NCI-H748 (cell line): ENCODE measurements around the gene DTYMK.
"Not testable (repeated sequence)": the region's sequence is repeated elsewhere in the genome, so short reads cannot be mapped to it uniquely, and the experiment has no call there.

Experiments
- DNase-seq: peaks from one replicate; lab custom pipeline; 2025; ENCODE audit not compliant: unreplicated experiment; lab: John Stamatoyannopoulos, UW

The DTYMK gene

DNA sequence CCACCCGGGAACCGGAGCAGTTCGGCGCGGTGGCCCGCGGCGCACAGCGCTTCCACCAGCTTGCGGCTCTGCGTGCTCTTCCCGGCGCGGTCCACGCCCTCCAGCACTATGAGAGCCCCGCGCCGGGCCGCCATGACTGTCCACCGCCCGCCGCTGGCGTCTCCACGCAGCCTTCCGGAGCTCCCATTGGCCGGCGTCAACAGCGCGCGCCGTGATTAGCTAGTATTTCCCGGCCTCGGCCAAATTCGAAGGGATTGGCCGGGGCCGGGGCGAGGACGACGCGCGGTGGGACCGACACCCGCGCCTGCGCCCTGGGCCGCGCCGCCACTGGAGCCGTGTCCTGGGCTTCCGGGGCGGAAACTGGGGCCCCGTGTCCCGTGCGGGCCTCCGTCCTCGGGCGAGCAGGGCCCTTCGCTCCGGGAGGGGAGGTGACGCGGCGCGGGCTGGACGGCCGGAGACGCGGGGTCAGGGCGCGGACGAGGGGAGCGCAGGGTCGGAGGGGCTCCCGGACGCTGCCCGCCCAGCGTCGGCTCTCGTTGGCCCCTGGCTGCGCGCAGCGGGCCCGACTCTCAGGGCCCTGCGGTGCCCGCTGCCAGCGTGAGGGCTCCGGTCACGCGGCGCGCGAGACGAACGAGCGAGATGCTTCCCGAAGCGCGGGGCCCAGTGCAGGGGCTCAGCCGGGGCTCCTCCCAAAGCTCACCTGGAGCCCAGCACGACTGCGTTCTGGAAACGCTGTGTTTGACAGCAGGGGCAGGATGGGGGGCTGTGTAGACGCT, at the start of gene DTYMK:
Gene DTYMK, minus strand, starts transcription at position 166 of the 776 bp plus-strand sequence. Its CDS starts 32 bp downstream, at position 134.
- peak; percentile 97 for DNase-seq

DNA sequence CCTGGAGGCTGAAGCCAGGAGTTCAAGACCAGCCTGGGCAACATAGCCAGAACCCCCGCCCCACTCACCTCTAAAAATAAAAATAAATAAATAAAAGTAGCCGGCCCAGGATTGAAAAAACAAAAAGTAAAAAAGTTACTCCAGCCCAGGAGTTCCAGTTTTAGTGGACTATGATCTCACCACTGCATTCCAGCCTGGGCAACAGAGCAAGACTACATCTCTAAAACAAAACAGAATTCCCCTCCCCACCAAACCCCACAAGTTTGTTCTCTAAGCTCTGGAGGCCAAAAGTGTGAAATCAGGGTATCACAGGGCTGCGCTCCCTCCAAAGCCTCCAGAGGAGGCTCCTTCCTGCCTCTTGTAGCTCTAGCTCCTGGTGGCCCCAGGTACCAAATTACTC, 49.5 kb upstream of the DTYMK start:
- no peak for DNase-seq

- DNase-seq = peak; percentile 87
These were observed 48.0 kb upstream of the DTYMK start, which contains the start of gene D2HGDH for GRCh38 chr2:241734467-241735208. Gene D2HGDH, plus strand, starts transcription at chr2:241734630. Its CDS starts 595 bp downstream, at chr2:241735225.

DNA sequence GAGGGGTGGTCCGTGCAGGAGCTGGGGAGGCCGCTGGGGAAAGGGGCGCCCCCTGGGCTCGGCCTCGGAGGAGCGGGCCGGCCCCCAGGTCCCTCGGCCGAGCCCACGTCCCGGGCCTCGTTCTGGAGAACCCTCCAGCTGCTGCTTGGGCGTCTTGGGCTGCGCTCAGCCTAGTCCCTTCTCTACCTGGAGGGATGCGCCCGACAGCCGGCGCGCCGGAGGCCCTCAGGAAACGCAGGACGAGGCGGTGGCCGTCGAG, 47.5 kb upstream of the DTYMK start:
- DNase-seq = no peak

DNA sequence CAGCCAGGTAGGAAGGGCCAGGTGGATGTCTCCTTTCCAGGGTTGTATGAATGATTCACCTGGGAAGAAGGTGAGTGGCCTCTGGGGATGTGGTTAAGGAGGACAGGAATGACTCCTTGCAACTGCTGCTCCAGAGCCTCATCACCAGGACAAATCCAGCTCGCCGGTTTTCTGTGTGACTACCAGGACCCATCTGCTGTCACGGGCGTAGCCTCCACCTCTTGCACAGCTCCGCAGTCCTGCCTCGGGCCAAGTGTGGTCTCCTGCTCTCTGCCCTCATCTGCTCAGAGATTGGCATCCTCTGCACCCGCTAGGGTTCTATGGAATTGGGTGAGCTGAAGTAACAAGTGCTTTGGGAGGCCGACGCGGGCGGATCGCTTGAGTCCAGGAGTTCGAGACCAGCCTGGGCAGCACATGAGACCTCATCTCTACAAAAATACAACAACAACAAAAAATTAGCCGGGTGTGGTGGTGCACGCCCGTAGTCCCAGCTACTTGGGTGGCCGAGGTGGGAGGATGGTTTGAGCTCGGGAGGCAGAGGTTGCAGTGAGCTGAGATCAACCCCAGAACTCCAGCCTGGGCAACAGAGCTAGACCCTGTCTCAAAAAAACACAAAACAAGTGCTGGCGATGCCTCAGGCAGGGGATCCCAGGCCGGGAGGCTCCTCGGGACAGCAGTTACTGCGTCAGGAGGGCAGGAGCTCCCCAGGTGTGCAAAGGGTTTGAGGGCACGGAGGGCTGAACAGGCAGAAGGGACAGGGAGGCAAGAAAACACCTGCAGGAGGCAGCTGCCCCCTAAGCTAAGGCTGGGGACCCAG, 47.0 kb upstream of the DTYMK start:
- no peak for DNase-seq

- DNase-seq = not testable (repeated sequence)
These were observed 46.0 kb upstream of the DTYMK start for GRCh38 chr2:241732513-241733186.

- DNase-seq = no peak
These were observed 44.2 kb upstream of the DTYMK start for GRCh38 chr2:241730671-241731293.

GRCh38 chr2:241729868-241730267, 43.3 kb upstream of the DTYMK start:
- no peak for DNase-seq

DNA sequence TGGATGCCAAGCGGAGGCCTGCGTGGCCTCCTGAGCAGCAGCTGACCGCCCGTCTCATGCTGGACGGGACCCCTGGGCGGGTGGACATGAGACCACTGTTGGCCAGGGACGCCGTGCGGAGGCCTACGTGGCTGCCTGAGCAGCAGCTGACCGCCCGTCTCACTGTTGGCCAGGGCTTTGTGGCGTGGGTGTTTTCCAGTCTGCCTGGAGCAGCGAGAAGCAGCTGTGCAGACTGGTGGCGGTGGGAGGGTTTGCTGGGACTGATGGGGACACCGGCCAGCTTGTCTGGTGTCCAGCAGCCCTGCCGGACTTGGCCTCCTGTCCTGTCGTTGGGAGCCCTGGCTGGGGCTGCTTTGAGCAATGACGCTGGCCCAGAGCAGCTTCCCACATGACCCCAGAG, 42.0 kb upstream of the DTYMK start:
- no peak for DNase-seq

GRCh38 chr2:241728000-241728399, 41.4 kb upstream of the DTYMK start:
- no peak for DNase-seq

DNA sequence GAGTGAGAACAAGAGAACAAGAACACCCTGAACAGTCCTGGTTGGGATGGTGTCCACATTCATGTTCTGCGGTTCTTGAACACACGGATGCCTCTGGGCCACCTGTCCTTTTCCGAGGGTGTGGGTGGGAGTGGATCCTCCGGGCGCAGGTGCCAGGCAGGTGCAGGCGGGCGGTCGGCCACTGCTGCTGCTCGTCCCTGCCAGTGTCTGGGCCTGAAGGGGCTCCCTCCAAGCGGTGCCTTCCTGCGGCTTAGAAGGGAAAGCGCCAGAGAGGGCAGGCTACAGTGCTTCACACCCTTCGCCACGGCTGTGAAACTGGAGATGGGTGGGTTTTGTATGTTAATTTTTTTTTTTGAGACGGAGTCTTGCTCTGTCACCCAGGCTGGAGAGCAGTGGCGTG, 39.8 kb upstream of the DTYMK start:
- no peak for DNase-seq

DNA sequence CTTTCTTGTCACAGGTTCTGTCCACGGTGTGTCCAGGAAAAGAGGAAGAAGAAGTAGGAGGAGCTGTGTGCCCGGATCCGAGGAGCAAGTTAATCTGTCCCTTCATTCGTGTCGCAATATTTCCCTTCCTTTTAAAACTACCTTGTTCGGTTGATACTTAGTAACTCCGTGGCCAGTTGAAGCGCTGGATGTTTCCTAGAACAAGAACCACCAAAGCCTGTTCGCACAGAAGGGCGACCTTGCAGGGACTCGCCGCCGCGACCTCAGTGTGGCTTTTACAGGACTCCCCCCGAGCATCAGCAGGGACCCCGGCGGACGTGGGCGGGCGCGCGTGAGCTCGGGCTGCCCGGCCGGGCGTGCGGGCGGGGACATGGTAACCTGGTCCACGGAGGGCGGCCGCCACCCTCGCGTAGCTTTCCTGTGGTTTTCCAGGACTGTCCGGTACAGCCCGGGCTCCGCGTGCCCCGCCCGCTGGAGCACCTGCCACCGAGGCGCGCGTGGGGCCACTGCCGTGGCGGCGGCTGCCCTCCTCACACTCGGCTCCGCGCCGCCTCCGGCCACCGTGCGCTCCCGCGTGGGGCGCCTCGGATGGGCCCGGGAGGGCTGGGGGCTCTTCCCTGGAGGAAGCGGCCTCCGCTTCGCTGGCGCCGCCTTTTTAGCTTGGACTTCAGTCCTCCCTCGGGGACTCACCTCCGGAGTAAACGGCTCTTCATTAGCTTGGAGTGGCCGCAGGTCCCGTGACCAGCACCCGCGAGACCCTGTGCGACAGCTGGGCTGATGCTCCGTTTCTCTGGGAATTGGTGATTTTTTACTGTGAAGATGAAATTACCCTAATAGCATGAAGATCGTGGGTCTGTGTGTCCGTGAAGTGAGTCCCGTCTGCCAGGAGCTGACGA, 38.6 kb upstream of the DTYMK start:
- no peak for DNase-seq

DNA sequence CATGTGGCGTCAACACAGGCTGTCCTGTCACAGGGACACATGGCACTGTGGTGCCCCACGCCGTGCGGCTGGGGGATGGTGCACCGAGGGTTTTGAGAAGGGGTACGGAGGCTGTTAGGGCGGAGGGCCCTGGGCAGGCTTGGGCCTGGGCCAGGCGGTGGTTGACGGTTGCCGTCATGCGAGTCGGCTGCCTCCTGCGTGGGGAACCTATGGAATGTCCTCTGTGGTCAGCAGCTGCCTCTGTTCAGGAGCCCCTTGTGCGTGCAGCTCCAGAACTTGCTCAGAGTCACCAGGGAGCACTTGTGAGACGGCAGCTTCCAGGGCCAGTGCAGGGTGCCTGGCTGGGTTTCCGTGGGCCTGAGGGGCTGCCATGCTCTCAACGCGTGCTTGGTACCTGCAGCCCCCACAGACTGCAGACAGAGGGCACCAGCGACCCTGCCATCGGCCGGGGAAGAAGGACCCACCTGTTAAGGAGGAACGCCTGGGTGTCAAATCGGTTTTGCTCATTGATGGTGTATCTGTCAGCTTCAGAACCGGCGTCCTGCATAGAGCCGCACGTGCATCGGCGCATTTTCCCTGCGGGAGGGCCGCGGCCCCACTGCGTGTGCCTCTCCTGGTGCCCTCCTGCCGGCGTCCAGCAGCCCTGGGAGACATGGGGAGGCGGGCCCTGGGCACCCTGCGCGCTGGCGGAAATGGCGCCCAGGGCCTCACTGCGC, 37.8 kb upstream of the DTYMK start:
- no peak for DNase-seq

DNA sequence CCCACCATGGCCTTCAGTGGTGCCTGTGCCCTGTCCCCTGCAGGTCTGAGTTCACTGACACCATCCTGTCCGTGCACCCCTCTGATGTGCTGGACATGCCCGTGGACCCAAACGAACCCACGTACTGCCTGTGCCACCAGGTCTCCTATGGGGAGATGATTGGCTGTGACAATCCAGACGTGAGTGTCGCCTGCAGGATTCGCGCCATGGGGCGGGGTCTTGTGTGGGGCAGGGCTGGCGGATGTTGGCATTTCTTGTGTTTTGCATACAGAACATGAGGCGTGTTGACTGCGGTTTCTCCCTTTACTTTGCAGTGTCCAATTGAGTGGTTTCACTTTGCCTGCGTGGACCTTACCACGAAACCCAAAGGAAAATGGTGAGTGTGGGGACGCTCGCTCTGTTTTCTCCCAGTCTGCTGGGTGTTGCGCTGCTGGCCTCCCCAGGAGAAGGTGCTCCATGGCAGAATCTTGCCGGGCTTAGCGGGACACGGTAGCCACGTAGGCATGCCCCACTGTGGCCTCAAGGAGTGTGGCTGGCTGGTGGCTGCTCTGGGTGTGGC, 36.4 kb upstream of the DTYMK start:
- no peak for DNase-seq

DNA sequence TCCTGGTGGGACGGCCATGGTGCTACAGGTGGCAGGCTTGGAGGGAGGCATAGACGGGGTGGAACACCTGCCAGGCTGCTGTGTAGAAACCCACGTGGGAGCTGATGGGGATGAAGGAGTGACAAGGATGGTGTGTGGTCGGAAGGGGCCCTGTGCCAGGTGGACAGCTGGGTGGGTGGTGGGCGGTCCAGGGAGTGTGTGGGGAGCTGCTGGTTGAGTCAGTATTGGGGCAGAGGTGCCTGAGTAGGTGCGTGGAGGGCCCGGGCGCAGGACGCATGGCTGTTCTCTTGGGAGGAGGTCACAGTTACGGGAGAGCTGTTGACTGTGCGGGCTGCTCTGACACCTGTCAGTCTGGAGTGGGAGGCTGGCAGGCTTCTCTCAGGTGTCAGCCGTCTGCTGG, 35.2 kb upstream of the DTYMK start:
- no peak for DNase-seq

DNA sequence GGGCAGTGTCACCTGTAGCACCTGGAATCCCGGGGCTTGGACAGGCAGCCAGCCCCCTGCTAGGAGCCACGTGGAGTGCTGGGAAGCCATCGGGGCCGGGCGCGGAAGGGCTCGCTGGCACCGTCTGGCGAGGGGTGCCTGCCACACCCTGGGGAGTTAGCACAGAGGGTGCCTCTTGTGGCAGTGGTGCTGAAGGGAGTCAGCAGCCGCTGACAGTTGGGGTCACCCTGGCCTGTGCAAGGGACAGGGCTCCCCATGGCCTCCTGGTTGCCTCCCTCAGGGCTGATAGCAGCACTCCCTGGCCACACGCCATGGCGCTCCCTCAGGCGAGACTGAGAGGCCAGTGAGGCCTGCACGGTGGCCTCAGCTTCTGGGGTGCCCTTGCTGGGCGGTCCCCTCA, 33.9 kb upstream of the DTYMK start:
- DNase-seq = no peak

DNA sequence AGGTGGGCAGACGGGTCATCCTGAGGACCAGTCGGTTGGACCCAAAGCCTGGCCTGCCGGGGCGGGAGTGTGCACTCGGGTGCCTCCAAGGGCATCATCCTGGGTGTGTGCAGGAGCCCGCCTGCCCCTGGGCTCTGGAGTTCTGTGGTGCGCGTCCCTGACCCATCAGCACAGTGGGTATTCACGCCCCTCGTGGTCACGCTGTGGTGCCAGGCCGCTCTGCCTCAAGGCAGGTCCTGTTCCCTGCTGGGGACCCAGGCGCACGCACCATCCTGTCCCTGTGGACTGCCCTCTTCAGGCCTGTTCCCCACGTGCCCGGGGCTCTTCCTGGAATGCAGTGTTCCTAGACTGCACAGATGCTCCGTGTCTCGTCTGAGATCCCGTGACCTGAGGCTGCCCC, 33.5 kb upstream of the DTYMK start:
- no peak for DNase-seq

DNA sequence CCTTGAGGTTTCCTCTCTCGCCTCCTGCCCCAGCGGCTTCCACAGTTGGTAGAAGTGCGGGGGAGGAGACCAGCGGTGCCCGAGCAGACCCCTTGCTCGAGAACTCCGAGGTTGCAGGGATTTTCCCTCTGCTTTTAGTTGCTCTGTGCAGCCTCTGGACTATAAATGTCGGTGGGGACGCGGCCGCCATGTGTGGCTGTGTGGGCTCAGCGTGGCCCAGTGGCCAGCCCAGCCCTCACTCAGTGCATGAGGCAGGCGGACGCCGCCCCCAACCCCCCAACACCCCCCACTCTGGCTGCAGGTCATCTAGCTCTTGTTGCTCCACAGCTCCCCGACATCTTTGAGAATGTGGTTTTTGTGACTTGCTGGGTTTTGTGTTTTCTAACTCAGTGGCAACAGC, 32.5 kb upstream of the DTYMK start:
- no peak for DNase-seq

DNA sequence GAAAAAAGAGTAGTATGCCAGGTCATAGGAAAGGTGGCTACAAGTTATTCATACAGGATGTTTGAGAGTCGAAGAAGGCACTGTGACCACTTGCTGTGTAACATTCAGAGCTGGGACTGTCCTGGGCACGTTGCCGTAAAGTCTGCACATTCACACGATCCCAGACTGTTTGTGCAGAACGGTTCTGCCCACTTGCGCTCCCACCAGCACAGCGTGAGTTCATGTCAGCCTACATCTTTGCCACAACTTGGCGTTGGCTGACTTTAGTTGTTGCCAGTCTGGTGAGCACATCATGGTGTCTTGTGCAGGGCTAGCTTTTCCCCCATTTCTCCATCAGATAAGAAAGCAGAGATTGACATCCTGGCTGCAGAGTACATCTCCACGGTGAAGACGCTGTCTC, 22.3 kb upstream of the DTYMK start:
- DNase-seq = no peak
